ENCODE data around the gene PRSS3.
"Not testable (repeated sequence)": the region's sequence is repeated elsewhere in the genome, so short reads cannot be mapped to it uniquely, and the experiment has no call there.

Gene PRSS3

GRCh38 chr9:33762343-33762742, 33.0 kb upstream of the PRSS3 start:
- DNase-seq (ENCODE audit: low read depth): no peak
- no peak for TF ChIP-seq CTCF (conservative IDR thresholded peaks at IDR 0.05; ENCODE audit: low read depth, low read length)
- no peak overlapping the region for H3K4me3 ChIP-seq (ENCODE audit: low read length)

GRCh38 chr9:33763709-33764108, 31.7 kb upstream of the PRSS3 start:
- H3K4me3 ChIP-seq (ENCODE audit: low read length); DNase-seq (ENCODE audit: low read depth): not testable (repeated sequence)

GRCh38 chr9:33765411-33765810, 29.9 kb upstream of the PRSS3 start:
- H3K4me3 ChIP-seq (ENCODE audit: low read length): no peak overlapping the region
- TF ChIP-seq CTCF (conservative IDR thresholded peaks at IDR 0.05; ENCODE audit: low read depth, low read length): no peak
- no peak for DNase-seq (ENCODE audit: low read depth)

- DNase-seq (ENCODE audit: low read depth); H3K4me3 ChIP-seq (ENCODE audit: low read length): not testable (repeated sequence)
Measured at GRCh38 chr9:33770156-33770880, 25.0 kb upstream of the PRSS3 start.

- DNase-seq (ENCODE audit: low read depth); H3K4me3 ChIP-seq (ENCODE audit: low read length): not testable (repeated sequence)
Measured at GRCh38 chr9:33773135-33773534, 22.2 kb upstream of the PRSS3 start.

- DNase-seq (ENCODE audit: low read depth); H3K4me3 ChIP-seq (ENCODE audit: low read length): not testable (repeated sequence)
Measured at GRCh38 chr9:33774074-33774659, 21.2 kb upstream of the PRSS3 start.

GRCh38 chr9:33776578-33776977, 18.8 kb upstream of the PRSS3 start:
- no peak overlapping the region for H3K4me3 ChIP-seq (ENCODE audit: low read length)
- TF ChIP-seq CTCF (conservative IDR thresholded peaks at IDR 0.05; ENCODE audit: low read depth, low read length): no peak
- DNase-seq (ENCODE audit: low read depth): no peak

- no peak for DNase-seq (ENCODE audit: low read depth)
- no peak overlapping the region for H3K4me3 ChIP-seq (ENCODE audit: low read length)
- TF ChIP-seq CTCF (conservative IDR thresholded peaks at IDR 0.05; ENCODE audit: low read depth, low read length): peak; percentile 87
Measured at GRCh38 chr9:33778700-33779351, 16.5 kb upstream of the PRSS3 start.

GRCh38 chr9:33780276-33780675, 15.1 kb upstream of the PRSS3 start:
- TF ChIP-seq CTCF (conservative IDR thresholded peaks at IDR 0.05; ENCODE audit: low read depth, low read length): no peak
- H3K4me3 ChIP-seq (ENCODE audit: low read length): no peak overlapping the region
- no peak for DNase-seq (ENCODE audit: low read depth)

Data from retinal pigment epithelial cell (primary cell).